Measurements from ENCODE around the gene PDE11A.

PDE11A gene

GRCh38 chr2:177998996-177999395 lies 73.6 kb downstream of the PDE11A start:
- no peak for FAIRE-seq
- DNase-seq (ENCODE audit: insufficient read length, low spot score): no peak
- TF ChIP-seq SPI1 (IDR thresholded peaks at IDR 0.05; ENCODE audit: low read depth, low read length) (no peak), POU2F2 (IDR thresholded peaks at IDR 0.05; ENCODE audit: low read depth, low read length) (no peak), POLR2AphosphoS5 (IDR thresholded peaks at IDR 0.05; ENCODE audit: low read depth, low read length) (no peak), PAX5 (IDR thresholded peaks at IDR 0.05; ENCODE audit: insufficient read depth, low read length, severe bottlenecking) (no peak), POLR2A (IDR thresholded peaks at IDR 0.05; ENCODE audit: low read depth, low read length) (no peak), TAF1 (IDR thresholded peaks at IDR 0.05; ENCODE audit: low read depth, low read length) (no peak)

GRCh38 chr2:177998006-177998405 lies 74.6 kb downstream of the PDE11A start:
- DNase-seq (ENCODE audit: insufficient read length, low spot score) (no peak), FAIRE-seq (no peak)
- TF ChIP-seq TAF1 (IDR thresholded peaks at IDR 0.05; ENCODE audit: low read depth, low read length) (no peak), POLR2A (IDR thresholded peaks at IDR 0.05; ENCODE audit: low read depth, low read length) (no peak), SPI1 (IDR thresholded peaks at IDR 0.05; ENCODE audit: low read depth, low read length) (no peak), POU2F2 (IDR thresholded peaks at IDR 0.05; ENCODE audit: low read depth, low read length) (no peak), PAX5 (IDR thresholded peaks at IDR 0.05; ENCODE audit: insufficient read depth, low read length, severe bottlenecking) (no peak), POLR2AphosphoS5 (IDR thresholded peaks at IDR 0.05; ENCODE audit: low read depth, low read length) (no peak)

GRCh38 chr2:177992992-177993391 lies 79.6 kb downstream of the PDE11A start:
- no peak for FAIRE-seq
- TF ChIP-seq TAF1 (IDR thresholded peaks at IDR 0.05; ENCODE audit: low read depth, low read length): no peak
- TF ChIP-seq PAX5 (IDR thresholded peaks at IDR 0.05; ENCODE audit: insufficient read depth, low read length, severe bottlenecking): no peak
- TF ChIP-seq POLR2AphosphoS5 (IDR thresholded peaks at IDR 0.05; ENCODE audit: low read depth, low read length): no peak
- no peak for TF ChIP-seq SPI1 (IDR thresholded peaks at IDR 0.05; ENCODE audit: low read depth, low read length)
- TF ChIP-seq POU2F2 (IDR thresholded peaks at IDR 0.05; ENCODE audit: low read depth, low read length): no peak
- no peak for TF ChIP-seq POLR2A (IDR thresholded peaks at IDR 0.05; ENCODE audit: low read depth, low read length)
- DNase-seq (ENCODE audit: insufficient read length, low spot score): no peak

- TF ChIP-seq PAX5 (IDR thresholded peaks at IDR 0.05; ENCODE audit: insufficient read depth, low read length, severe bottlenecking) (no peak), POLR2AphosphoS5 (IDR thresholded peaks at IDR 0.05; ENCODE audit: low read depth, low read length) (no peak), SPI1 (IDR thresholded peaks at IDR 0.05; ENCODE audit: low read depth, low read length) (no peak), POLR2A (IDR thresholded peaks at IDR 0.05; ENCODE audit: low read depth, low read length) (no peak), TAF1 (IDR thresholded peaks at IDR 0.05; ENCODE audit: low read depth, low read length) (no peak), POU2F2 (IDR thresholded peaks at IDR 0.05; ENCODE audit: low read depth, low read length) (no peak)
- DNase-seq (ENCODE audit: insufficient read length, low spot score) (no peak), FAIRE-seq (no peak)
Measured at GRCh38 chr2:177989029-177989885, 83.3 kb downstream of the PDE11A start.

- no peak for DNase-seq (ENCODE audit: insufficient read length, low spot score)
- no peak for TF ChIP-seq POLR2A (IDR thresholded peaks at IDR 0.05; ENCODE audit: low read depth, low read length)
- no peak for TF ChIP-seq POLR2AphosphoS5 (IDR thresholded peaks at IDR 0.05; ENCODE audit: low read depth, low read length)
- TF ChIP-seq TAF1 (IDR thresholded peaks at IDR 0.05; ENCODE audit: low read depth, low read length): no peak
- TF ChIP-seq PAX5 (IDR thresholded peaks at IDR 0.05; ENCODE audit: insufficient read depth, low read length, severe bottlenecking): no peak
- no peak for TF ChIP-seq SPI1 (IDR thresholded peaks at IDR 0.05; ENCODE audit: low read depth, low read length)
- TF ChIP-seq POU2F2 (IDR thresholded peaks at IDR 0.05; ENCODE audit: low read depth, low read length): no peak
- no peak for FAIRE-seq
Measured at GRCh38 chr2:177984749-177985148, 87.8 kb downstream of the PDE11A start.

- DNase-seq (ENCODE audit: insufficient read length, low spot score): peak; percentile 15
- FAIRE-seq: peak; percentile 71
- TF ChIP-seq POLR2A (IDR thresholded peaks at IDR 0.05; ENCODE audit: low read depth, low read length) (no peak), SPI1 (IDR thresholded peaks at IDR 0.05; ENCODE audit: low read depth, low read length) (no peak), TAF1 (IDR thresholded peaks at IDR 0.05; ENCODE audit: low read depth, low read length) (no peak), PAX5 (IDR thresholded peaks at IDR 0.05; ENCODE audit: insufficient read depth, low read length, severe bottlenecking) (no peak), POU2F2 (IDR thresholded peaks at IDR 0.05; ENCODE audit: low read depth, low read length) (no peak), POLR2AphosphoS5 (IDR thresholded peaks at IDR 0.05; ENCODE audit: low read depth, low read length) (no peak)
Measured at GRCh38 chr2:177983183-177983788, 89.3 kb downstream of the PDE11A start.

- TF ChIP-seq POU2F2 (IDR thresholded peaks at IDR 0.05; ENCODE audit: low read depth, low read length) (no peak), POLR2A (IDR thresholded peaks at IDR 0.05; ENCODE audit: low read depth, low read length) (no peak), POLR2AphosphoS5 (IDR thresholded peaks at IDR 0.05; ENCODE audit: low read depth, low read length) (no peak), PAX5 (IDR thresholded peaks at IDR 0.05; ENCODE audit: insufficient read depth, low read length, severe bottlenecking) (no peak), SPI1 (IDR thresholded peaks at IDR 0.05; ENCODE audit: low read depth, low read length) (no peak), TAF1 (IDR thresholded peaks at IDR 0.05; ENCODE audit: low read depth, low read length) (no peak)
- FAIRE-seq: no peak
- DNase-seq (ENCODE audit: insufficient read length, low spot score): no peak
Measured at GRCh38 chr2:177972782-177973181, 99.8 kb downstream of the PDE11A start.

- FAIRE-seq (no peak), DNase-seq (ENCODE audit: insufficient read length, low spot score) (no peak)
- TF ChIP-seq TAF1 (IDR thresholded peaks at IDR 0.05; ENCODE audit: low read depth, low read length) (no peak), POU2F2 (IDR thresholded peaks at IDR 0.05; ENCODE audit: low read depth, low read length) (no peak), PAX5 (IDR thresholded peaks at IDR 0.05; ENCODE audit: insufficient read depth, low read length, severe bottlenecking) (no peak), SPI1 (IDR thresholded peaks at IDR 0.05; ENCODE audit: low read depth, low read length) (no peak), POLR2AphosphoS5 (IDR thresholded peaks at IDR 0.05; ENCODE audit: low read depth, low read length) (no peak), POLR2A (IDR thresholded peaks at IDR 0.05; ENCODE audit: low read depth, low read length) (no peak)
Measured at GRCh38 chr2:177972123-177972522, 100.5 kb downstream of the PDE11A start.
